Colonic mucosa (tissue), 4 donors: Measurements from ENCODE around the gene MOB3A. TPM values are rescaled to one million over a fixed set of nuclear protein-coding genes. Genes with fewer than 3 reads are reported as not detected.

Experiments used
- DNase-seq: peaks from one replicate; pipeline ENCODE4 v3.0.0-alpha.2; 2020
- H3K27ac ChIP-seq: fragments of 200-600 bp; one replicate; pipeline ENCODE4 v1.8.0; 2021
- H3K27me3 ChIP-seq: fragments of 200-600 bp; one replicate; pipeline ENCODE4 v1.8.0; 2021
- H3K36me3 ChIP-seq: fragments of 200-600 bp; one replicate; pipeline ENCODE4 v1.8.0; 2021
- H3K4me1 ChIP-seq: fragments of 200-600 bp; one replicate; pipeline ENCODE4 v1.8.0; 2021; ENCODE audit warnings: mild to moderate bottlenecking
- H3K4me3 ChIP-seq: fragments of 200-600 bp; one replicate; pipeline ENCODE4 v1.8.0; 2021
- H3K9ac ChIP-seq, 2 donors: one replicate each; pipeline ENCODE4 v1.7.0; 2013; ENCODE audit warnings: control low read depth in 2 of 2, low read depth in 2 of 2, low read length in 2 of 2
- H3K9me3 ChIP-seq: fragments of 200-600 bp; one replicate; pipeline ENCODE4 v1.8.0; 2021
- intact Hi-C: fragments of 100-400 bp; cut with DNase I; formaldehyde crosslinking; loops from one replicate; pipeline ENCODE4 v1.14.1; 2022
- total RNA-seq, 2 donors: library from RNA; stranded (reverse); fragmentation: NEBNext Ultra II Directional in 1 of 2; extraction: Animal tissue kit (Norgen Biotek cat#: 25700) in 1 of 2; gene quantifications; one replicate each; pipeline ENCODE4 v1.2.1, GENCODE V29; 2021
- TF ChIP-seq, protein P1 (sequence below): fragments of 200-600 bp; IDR thresholded peaks from one replicate; pipeline ENCODE4 v1.8.0; 2022; ENCODE audit warnings: antibody characterized with exemption, mild to moderate bottlenecking
- donor health status: healthy.
- donor health status: DM: no; HTN: no; CAD: no.
- donor health status: DM: no; HTN: no; CAD: no.

MOB3A gene
- total RNA-seq, 2 donors from 2014 or later, result 40.0 to 40.5 TPM

DNA sequence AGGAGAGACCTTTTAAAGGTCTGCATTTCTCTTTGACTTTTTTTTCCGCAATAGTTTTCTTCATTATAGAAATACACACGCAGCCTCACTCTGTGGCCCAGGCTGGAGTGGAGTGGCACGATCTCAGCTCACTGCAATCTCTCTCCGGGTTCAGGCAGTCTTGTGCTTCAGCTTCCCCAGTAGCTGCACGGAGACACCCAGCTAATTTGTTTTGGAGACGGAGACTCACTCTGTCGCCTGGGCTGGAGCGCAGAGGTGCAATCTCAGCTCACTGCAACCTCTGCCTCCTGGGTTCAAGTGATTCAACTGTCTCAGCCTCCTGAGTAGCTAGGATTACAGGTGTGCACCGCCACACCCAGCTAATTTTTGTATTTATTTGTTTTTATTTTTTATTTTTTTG is 33.4 kb downstream of the MOB3A start:
- H3K4me1 ChIP-seq, result peaks cover 21% of the 10 kb centered on the region
- H3K27me3 ChIP-seq, result no peaks in the 10 kb centered on the region
- H3K9ac ChIP-seq, result peak overlapping the region in 1 of 2 donors; percentile 99
- intact Hi-C loops, result no loop called here
- H3K9me3 ChIP-seq, result no peaks in the 10 kb centered on the region
- no peak overlapping the region for H3K27ac ChIP-seq
- TF ChIP-seq, protein P1, sequence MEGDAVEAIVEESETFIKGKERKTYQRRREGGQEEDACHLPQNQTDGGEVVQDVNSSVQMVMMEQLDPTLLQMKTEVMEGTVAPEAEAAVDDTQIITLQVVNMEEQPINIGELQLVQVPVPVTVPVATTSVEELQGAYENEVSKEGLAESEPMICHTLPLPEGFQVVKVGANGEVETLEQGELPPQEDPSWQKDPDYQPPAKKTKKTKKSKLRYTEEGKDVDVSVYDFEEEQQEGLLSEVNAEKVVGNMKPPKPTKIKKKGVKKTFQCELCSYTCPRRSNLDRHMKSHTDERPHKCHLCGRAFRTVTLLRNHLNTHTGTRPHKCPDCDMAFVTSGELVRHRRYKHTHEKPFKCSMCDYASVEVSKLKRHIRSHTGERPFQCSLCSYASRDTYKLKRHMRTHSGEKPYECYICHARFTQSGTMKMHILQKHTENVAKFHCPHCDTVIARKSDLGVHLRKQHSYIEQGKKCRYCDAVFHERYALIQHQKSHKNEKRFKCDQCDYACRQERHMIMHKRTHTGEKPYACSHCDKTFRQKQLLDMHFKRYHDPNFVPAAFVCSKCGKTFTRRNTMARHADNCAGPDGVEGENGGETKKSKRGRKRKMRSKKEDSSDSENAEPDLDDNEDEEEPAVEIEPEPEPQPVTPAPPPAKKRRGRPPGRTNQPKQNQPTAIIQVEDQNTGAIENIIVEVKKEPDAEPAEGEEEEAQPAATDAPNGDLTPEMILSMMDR, result no peak
- no peak overlapping the region for H3K4me3 ChIP-seq
- H3K36me3 ChIP-seq, result no peaks in the 10 kb centered on the region
- no peak for DNase-seq

DNA sequence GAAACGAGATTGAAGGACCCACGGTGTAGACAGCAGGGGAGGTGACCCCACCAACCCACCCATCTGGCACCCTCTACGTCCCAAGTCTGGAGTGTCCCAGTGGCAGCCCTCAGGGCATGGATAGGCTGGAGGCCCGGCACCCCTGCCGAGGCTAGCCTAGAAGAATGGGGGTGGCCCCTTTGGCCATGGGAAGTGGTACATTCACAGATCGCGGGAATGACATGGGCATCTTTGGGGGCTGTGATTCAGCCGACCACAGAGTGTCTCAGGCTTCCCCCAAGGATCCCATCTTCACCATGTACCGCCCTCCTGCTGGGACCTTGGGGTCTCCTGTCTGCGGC is 33.8 kb downstream of the MOB3A start:
- Histone ChIP-seq H3K4me1 (peaks cover 21% of the 10 kb centered on the region), H3K4me3 (peak overlapping the region; percentile 56), H3K9me3 (no peaks in the 10 kb centered on the region), H3K27me3 (no peaks in the 10 kb centered on the region), H3K27ac (peak overlapping the region; percentile 98), H3K9ac (peak overlapping the region; percentile 82 to 99), H3K36me3 (no peaks in the 10 kb centered on the region)
- no peak for DNase-seq
- intact Hi-C loops, result no loop called here
- TF ChIP-seq, protein P1, result no peak

DNA sequence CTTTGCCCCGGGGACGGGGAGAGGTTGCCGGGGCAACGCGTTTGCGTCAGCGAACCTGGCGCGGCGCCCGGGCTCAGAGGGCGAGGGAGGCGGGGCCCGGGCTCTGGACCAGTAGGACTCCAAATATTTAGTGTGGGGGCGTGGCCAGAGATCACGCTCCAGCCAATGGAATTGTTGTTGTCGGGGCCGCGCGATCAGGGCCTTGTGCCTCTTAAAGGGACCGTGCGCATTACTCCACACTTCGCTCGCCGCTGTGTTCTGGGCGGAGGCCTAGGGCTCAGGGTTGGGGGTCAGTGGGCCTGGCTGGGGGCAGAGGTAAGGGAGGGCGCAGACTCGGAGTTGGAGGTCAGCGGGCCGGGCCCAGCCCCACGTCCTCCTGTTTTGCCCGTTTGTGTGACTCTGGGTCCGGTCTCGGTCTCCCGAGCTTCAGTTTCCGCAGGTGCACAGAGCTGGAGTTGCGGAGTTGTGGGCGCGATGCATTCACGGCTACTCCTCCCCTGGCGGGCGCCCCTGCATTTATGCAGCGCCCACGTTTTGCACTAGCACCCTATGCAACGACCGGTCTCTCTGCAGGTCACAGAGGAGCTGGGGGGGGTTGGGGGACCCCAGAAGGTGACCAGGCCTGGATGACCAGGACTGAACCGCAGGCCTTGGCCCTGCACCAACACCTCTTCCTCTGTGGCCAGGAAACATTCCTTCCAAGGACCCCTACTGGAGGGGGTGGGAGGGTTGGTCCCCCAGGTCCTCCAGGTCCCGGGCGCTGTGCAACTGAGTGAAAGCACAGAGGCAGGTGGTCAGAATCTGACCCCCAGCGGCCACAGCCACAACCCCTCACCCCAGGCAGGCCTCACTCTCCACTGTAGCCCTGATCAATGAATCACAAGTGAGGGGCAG is 34.4 kb downstream of the MOB3A start:
- Histone ChIP-seq H3K4me1 (peaks cover 21% of the 10 kb centered on the region), H3K4me3 (peak overlapping the region; percentile 56), H3K36me3 (no peaks in the 10 kb centered on the region), H3K9me3 (no peaks in the 10 kb centered on the region), H3K9ac (peak overlapping the region; percentile 92 to 99), H3K27me3 (no peaks in the 10 kb centered on the region), H3K27ac (peak overlapping the region; percentile 98)
- DNase-seq, result peak; percentile 99
- TF ChIP-seq, protein P1, result no peak
- intact Hi-C loops, result no loop called here

DNA sequence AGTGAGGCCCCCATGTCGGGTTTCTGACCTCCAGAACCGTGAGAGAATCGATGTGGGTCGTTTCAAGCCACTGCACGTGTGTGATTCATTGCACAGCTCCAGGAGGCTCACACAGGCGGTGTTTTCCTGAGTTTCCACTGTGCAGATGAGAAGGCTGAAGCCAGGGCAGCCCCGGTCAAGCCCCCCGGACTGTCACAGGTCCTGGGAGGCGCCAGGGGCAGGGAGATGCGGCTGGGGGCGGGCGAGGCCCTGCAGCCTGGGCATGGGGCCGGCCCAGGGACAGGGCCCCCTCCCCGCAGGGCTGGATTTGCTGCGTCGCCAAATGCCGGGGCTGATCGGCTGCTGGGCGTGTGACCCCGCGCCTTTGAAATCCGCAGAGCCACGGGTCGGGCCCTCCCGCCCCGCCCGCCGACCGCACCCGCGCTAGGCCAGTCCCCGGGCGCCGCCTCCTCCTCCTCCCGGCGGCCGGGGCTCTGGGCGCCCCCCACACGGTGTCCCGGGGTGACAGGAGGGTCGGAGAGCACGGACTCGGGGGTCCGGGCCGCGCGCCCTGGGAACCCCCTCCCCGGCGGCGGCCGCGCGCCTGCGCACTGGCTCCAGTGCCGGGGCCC is 35.1 kb downstream of the MOB3A start:
- Histone ChIP-seq H3K4me3 (peak overlapping the region; percentile 56), H3K27ac (peak overlapping the region; percentile 98), H3K36me3 (no peaks in the 10 kb centered on the region), H3K9me3 (no peaks in the 10 kb centered on the region), H3K27me3 (no peaks in the 10 kb centered on the region), H3K9ac (peak overlapping the region; percentile 92 to 99), H3K4me1 (peaks cover 21% of the 10 kb centered on the region)
- peak; percentile 78 for DNase-seq
- intact Hi-C loops, result no loop called here
- TF ChIP-seq, protein P1, result no peak

DNA sequence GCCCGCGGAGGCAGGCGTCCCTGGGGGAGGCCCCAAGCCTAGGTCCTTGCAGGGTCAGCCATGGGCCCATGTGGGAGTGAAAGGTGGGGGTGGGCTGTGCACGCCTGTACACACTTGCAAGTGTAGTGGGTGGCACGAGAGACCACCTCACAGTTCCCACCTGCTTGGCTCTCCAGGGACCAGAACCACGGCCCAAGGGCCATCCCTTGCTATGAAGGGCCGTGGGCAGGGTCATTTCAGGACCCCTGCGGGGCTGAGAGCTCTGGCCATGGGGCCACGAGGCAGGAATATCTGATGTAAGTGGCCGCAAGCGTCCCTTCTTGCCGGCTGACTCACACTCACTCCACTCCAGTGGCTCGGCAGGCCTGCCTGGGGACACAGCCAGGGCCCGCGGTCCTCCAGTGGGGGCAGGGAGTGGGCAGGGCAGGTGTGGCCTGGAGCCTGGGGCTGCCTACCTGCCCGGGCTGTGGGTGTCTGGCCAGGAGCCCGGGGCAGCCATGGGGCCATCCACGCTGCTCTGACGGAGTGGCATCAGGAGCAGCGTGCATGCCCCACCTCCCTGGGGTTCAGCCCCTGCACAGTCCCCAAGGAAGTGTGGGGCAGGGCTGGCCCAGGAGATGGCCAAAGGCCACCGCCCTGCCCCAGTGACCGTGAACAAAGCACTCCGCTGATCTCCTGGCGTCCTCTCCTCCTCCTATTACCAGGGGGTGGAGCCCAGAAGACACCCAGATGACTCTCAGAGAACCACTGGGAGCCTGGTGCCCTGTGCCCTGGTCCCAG is 36.5 kb downstream of the MOB3A start:
- H3K9ac ChIP-seq, result peak overlapping the region; percentile 77 to 99
- intact Hi-C loops, result no loop called here
- no peaks in the 10 kb centered on the region for H3K36me3 ChIP-seq
- no peaks in the 10 kb centered on the region for H3K27me3 ChIP-seq
- peaks cover 19% of the 10 kb centered on the region for H3K4me1 ChIP-seq
- TF ChIP-seq, protein P1, result no peak
- peak overlapping the region; percentile 56 for H3K4me3 ChIP-seq
- H3K27ac ChIP-seq, result peak overlapping the region; percentile 98
- peak; percentile 93 for DNase-seq
- H3K9me3 ChIP-seq, result no peaks in the 10 kb centered on the region
